ENCODE results near the gene TBC1D22A. TPM values are rescaled to one million over a fixed set of nuclear protein-coding genes. Genes with fewer than 3 reads are reported as not detected.

The TBC1D22A gene
- total RNA-seq, 2 experiments from 2014 or later, result 22.3 to 43.9 TPM

DNA sequence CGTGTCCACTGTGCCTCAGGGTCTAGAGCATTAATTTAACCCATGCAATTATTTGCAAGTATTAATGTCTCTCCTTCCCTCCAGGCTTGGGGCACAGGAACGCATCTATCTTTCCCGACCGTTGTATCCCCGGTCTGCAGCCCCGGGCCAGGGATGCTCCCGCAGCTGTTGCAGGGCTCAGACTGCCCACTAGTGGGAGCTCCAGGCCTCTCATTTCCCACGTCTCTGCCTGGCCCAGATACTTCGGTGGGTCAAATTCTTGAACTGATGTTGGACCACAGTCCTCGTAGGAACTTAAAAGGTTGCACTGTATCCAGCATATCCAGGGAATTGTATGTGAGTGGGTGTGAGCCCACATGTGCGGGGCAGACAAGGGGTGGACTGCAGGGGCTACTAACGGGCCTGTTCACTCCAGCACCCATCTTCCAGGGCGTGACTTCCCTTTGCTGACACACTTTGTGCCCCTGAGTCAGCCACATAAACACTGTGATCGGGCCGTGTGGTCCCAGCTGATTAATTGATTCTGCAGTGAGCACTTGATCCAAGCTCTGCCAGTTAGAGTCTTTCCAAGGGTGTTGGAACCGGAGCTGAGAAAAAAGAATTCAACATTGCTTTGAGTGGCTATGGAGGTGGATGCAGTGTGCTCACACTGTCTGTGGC lies 451.3 kb downstream of the TBC1D22A start:
- Histone ChIP-seq H3K9me3 (ENCODE audit: low read length) (no peaks in the 10 kb centered on the region), H3K79me2 (ENCODE audit: insufficient read depth, low read depth, low read length) (no peaks in the 10 kb centered on the region), H3K27ac (ENCODE audit: low read depth, low read length, poor library complexity, severe bottlenecking) (no peak overlapping the region), H3K4me1 (ENCODE audit: insufficient read depth, low read length, poor library complexity, severe bottlenecking) (no peaks in the 10 kb centered on the region), H4K20me1 (ENCODE audit: insufficient read depth, low read length) (no peaks in the 10 kb centered on the region), H3K36me3 (ENCODE audit: insufficient read depth, low read length) (no peaks in the 10 kb centered on the region), H3K9me2 (ENCODE audit: insufficient read depth, low read length) (no peaks in the 10 kb centered on the region), H3K4me2 (ENCODE audit: low read length) (no peak overlapping the region), H3K4me3 (ENCODE audit: low read depth, low read length, poor library complexity, severe bottlenecking) (no peak overlapping the region), H2AFZ (ENCODE audit: low read length) (no peak overlapping the region)
- POLR2A ChIA-PET, result no interaction called here
- DNase-seq (ENCODE audit: low spot score), result peak; percentile 46
- no peak for TF ChIP-seq EZH2phosphoT487 (IDR thresholded peaks at IDR 0.05; ENCODE audit: borderline replicate concordance, low read depth, low read length)
- TF ChIP-seq, protein P1, sequence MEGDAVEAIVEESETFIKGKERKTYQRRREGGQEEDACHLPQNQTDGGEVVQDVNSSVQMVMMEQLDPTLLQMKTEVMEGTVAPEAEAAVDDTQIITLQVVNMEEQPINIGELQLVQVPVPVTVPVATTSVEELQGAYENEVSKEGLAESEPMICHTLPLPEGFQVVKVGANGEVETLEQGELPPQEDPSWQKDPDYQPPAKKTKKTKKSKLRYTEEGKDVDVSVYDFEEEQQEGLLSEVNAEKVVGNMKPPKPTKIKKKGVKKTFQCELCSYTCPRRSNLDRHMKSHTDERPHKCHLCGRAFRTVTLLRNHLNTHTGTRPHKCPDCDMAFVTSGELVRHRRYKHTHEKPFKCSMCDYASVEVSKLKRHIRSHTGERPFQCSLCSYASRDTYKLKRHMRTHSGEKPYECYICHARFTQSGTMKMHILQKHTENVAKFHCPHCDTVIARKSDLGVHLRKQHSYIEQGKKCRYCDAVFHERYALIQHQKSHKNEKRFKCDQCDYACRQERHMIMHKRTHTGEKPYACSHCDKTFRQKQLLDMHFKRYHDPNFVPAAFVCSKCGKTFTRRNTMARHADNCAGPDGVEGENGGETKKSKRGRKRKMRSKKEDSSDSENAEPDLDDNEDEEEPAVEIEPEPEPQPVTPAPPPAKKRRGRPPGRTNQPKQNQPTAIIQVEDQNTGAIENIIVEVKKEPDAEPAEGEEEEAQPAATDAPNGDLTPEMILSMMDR (conservative IDR thresholded peaks at IDR 0.05; ENCODE audit: low read length), result peak; percentile 87
- CTCF ChIA-PET (ENCODE audit: unreplicated experiment), result no interaction called here
- no TSS peak for BruUV-seq (replicated peaks)
- intact Hi-C loops (cut with micrococcal nuclease; ENCODE audit: unreplicated experiment), result loop anchor here (5.0 kb wide), 1 partner anchor 1279 kb away; no protein-coding TSS in a partner anchor

DNA sequence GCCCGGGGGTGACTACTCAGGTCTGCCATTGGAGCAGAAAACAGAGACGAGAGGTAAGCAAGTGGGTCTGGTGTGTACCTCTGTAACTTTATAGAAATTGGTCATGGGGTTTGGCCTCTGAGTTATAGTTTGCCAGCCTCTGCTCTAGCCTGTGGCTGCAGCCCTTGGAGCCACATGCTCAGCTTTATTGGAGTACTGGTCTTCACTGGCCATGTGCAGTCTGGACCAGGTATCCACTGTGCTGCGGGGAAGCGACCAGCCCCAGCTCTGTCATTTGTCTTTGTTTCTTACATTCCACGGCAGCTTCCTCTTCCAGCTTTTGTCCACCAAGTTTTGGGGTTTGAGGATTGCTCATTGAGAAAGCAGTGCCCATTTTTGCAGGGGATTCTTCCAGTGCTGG lies 453.4 kb downstream of the TBC1D22A start:
- POLR2A ChIA-PET, result no interaction called here
- TF ChIP-seq, protein P1 (conservative IDR thresholded peaks at IDR 0.05; ENCODE audit: low read length), result no peak
- no peaks in the 10 kb centered on the region for H3K36me3 ChIP-seq (ENCODE audit: insufficient read depth, low read length)
- H3K4me1 ChIP-seq (ENCODE audit: insufficient read depth, low read length, poor library complexity, severe bottlenecking), result no peaks in the 10 kb centered on the region
- no peaks in the 10 kb centered on the region for H3K79me2 ChIP-seq (ENCODE audit: insufficient read depth, low read depth, low read length)
- no peak overlapping the region for H3K27ac ChIP-seq (ENCODE audit: low read depth, low read length, poor library complexity, severe bottlenecking)
- DNase-seq (ENCODE audit: low spot score), result no peak
- no peaks in the 10 kb centered on the region for H3K9me2 ChIP-seq (ENCODE audit: insufficient read depth, low read length)
- H3K9me3 ChIP-seq (ENCODE audit: low read length), result no peaks in the 10 kb centered on the region
- no peak overlapping the region for H2AFZ ChIP-seq (ENCODE audit: low read length)
- no peak overlapping the region for H3K4me2 ChIP-seq (ENCODE audit: low read length)
- BruUV-seq (replicated peaks), result no TSS peak
- intact Hi-C loops (cut with micrococcal nuclease; ENCODE audit: unreplicated experiment), result no loop called here
- H4K20me1 ChIP-seq (ENCODE audit: insufficient read depth, low read length), result no peaks in the 10 kb centered on the region
- CTCF ChIA-PET (ENCODE audit: unreplicated experiment), result no interaction called here
- no peak overlapping the region for H3K4me3 ChIP-seq (ENCODE audit: low read depth, low read length, poor library complexity, severe bottlenecking)

DNA sequence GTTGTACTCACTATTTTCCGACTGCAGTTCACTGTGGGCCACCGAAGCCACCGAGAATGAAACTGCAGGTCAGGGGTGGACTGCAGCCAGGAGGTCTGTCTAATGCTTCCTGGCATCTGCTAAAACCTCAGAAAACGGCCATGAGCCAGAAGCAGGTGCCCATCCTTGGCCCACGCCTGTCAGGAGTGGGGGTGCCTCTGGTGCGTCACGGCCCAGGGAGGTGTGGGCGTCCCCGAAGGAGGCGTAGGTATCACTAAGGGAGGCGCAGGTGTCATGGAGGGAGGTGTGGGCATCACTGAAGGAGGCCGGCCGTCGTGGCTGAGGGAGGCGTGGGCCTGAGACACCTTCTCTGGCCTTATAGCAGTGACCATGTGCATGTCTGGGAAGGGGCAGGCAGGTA lies 456.2 kb downstream of the TBC1D22A start:
- Histone ChIP-seq H4K20me1 (ENCODE audit: insufficient read depth, low read length) (no peaks in the 10 kb centered on the region), H3K36me3 (ENCODE audit: insufficient read depth, low read length) (no peaks in the 10 kb centered on the region), H3K4me2 (ENCODE audit: low read length) (no peak overlapping the region), H3K9me2 (ENCODE audit: insufficient read depth, low read length) (no peaks in the 10 kb centered on the region), H3K9me3 (ENCODE audit: low read length) (no peaks in the 10 kb centered on the region), H3K4me3 (ENCODE audit: low read depth, low read length, poor library complexity, severe bottlenecking) (no peak overlapping the region), H2AFZ (ENCODE audit: low read length) (no peak overlapping the region), H3K79me2 (ENCODE audit: insufficient read depth, low read depth, low read length) (no peaks in the 10 kb centered on the region), H3K27ac (ENCODE audit: low read depth, low read length, poor library complexity, severe bottlenecking) (no peak overlapping the region), H3K4me1 (ENCODE audit: insufficient read depth, low read length, poor library complexity, severe bottlenecking) (no peaks in the 10 kb centered on the region)
- ChIA-PET POLR2A (no interaction called here), CTCF (ENCODE audit: unreplicated experiment) (no interaction called here)
- intact Hi-C loops (cut with micrococcal nuclease; ENCODE audit: unreplicated experiment), result no loop called here
- TF ChIP-seq EZH2phosphoT487 (IDR thresholded peaks at IDR 0.05; ENCODE audit: borderline replicate concordance, low read depth, low read length), result no peak
- TF ChIP-seq, protein P1 (conservative IDR thresholded peaks at IDR 0.05; ENCODE audit: low read length), result no peak
- BruUV-seq (replicated peaks), result no TSS peak
- no peak for DNase-seq (ENCODE audit: low spot score)

Data from OCI-LY7 (cell line).